ENCODE results near the gene RNF11.

- no peak for TF ChIP-seq ZFP3 (CRISPR knock-in tag; IDR thresholded peaks at IDR 0.05)
- TF ChIP-seq ZFP30 (CRISPR knock-in tag; IDR thresholded peaks at IDR 0.05) = no peak
- TF ChIP-seq TSHZ2 (CRISPR knock-in tag; IDR thresholded peaks at IDR 0.05) = no peak
- no peak for TF ChIP-seq ISL1 (CRISPR knock-in tag; IDR thresholded peaks at IDR 0.05)
- no peak for TF ChIP-seq SNAI2 (CRISPR knock-in tag; IDR thresholded peaks at IDR 0.05)
- TF ChIP-seq RARB (CRISPR knock-in tag; IDR thresholded peaks at IDR 0.05) = no peak
- TF ChIP-seq ZNF8 (CRISPR knock-in tag; IDR thresholded peaks at IDR 0.05) = no peak
- TF ChIP-seq CSRNP3 (CRISPR knock-in tag; IDR thresholded peaks at IDR 0.05) = no peak
- TF ChIP-seq OSR1 (CRISPR knock-in tag; IDR thresholded peaks at IDR 0.05) = no peak
- no peak for TF ChIP-seq POU6F1 (CRISPR knock-in tag; IDR thresholded peaks at IDR 0.05; ENCODE audit: borderline replicate concordance, low read depth)
- TF ChIP-seq PATZ1 (CRISPR knock-in tag; IDR thresholded peaks at IDR 0.05; ENCODE audit: borderline replicate concordance) = no peak
- no peak for TF ChIP-seq ZNF70 (CRISPR knock-in tag; IDR thresholded peaks at IDR 0.05)
- no peak for TF ChIP-seq CREB5 (CRISPR knock-in tag; IDR thresholded peaks at IDR 0.05; ENCODE audit: low read depth)
These were observed 60.6 kb downstream of the RNF11 start for GRCh38 chr1:51296383-51297357.

Measured in SK-N-SH treated with all-trans-retinoic acid at 6 μM for 48 hours (cell line).